CD4-positive, CD25-positive, alpha-beta regulatory T cell (primary cell): ENCODE data around the gene TLX2. TPM values are rescaled to one million over a fixed set of nuclear protein-coding genes. Genes with fewer than 3 reads are reported as not detected.

Source experiments
- ATAC-seq, 2 donors: fragments of 150-1000 bp; cut with Tn5 transposase; one replicate each; pipeline ENCODE4 v1.10.0; 2021; ENCODE audit warnings: low read depth in 2 of 2, moderate number of reproducible peaks in 2 of 2, moderate library complexity in 1 of 2
- DNase-seq, 3 donors: peaks; one replicate each; pipeline versions ENCODE4 v3.0.0 to v3.0.0-alpha.2; 2012 to 2022; ENCODE audit warnings: mixed read lengths in 1 of 3
- H3K27ac ChIP-seq: one replicate; pipeline ENCODE4 v1.7.0; 2013; ENCODE audit warnings: mild to moderate bottlenecking, low read length; ENCODE audit not compliant: insufficient read depth, poor library complexity, severe bottlenecking
- H3K27me3 ChIP-seq: one replicate; pipeline ENCODE4 v1.7.0; 2013; ENCODE audit warnings: low read length; ENCODE audit not compliant: control insufficient read depth, insufficient read depth
- H3K36me3 ChIP-seq: one replicate; pipeline ENCODE4 v1.7.0; 2013; ENCODE audit warnings: mild to moderate bottlenecking, low read length, moderate library complexity; ENCODE audit not compliant: control insufficient read depth, insufficient read depth
- H3K4me1 ChIP-seq: 2 replicates; pipeline ENCODE4 v1.7.0; 2013; ENCODE audit warnings: mild to moderate bottlenecking, low read length; ENCODE audit not compliant: insufficient read depth, control insufficient read depth, poor library complexity, severe bottlenecking
- H3K4me3 ChIP-seq: one replicate; pipeline ENCODE4 v1.7.0; 2013; ENCODE audit warnings: low read depth, mild to moderate bottlenecking, low read length, moderate library complexity
- H3K9me3 ChIP-seq, 2 experiments: 1 replicate in 1 of 2; 2 replicates in 1 of 2; pipeline ENCODE4 v1.7.0; 2013; ENCODE audit warnings: low read length in 2 of 2, mild to moderate bottlenecking in 1 of 2, moderate library complexity in 1 of 2; ENCODE audit not compliant: control insufficient read depth in 2 of 2
- H3K27ac Mint-ChIP-seq, 3 donors: one replicate each; pipeline ENCODE4 v1.8.0; 2020 to 2022; ENCODE audit warnings: mild to moderate bottlenecking in 3 of 3, mixed read lengths in 3 of 3, moderate library complexity in 2 of 3
- H3K27me3 Mint-ChIP-seq: one replicate; pipeline ENCODE4 v1.8.0; 2022; ENCODE audit warnings: mild to moderate bottlenecking, mixed read lengths
- H3K36me3 Mint-ChIP-seq: one replicate; pipeline ENCODE4 v1.8.0; 2020; ENCODE audit warnings: mixed read lengths
- H3K4me1 Mint-ChIP-seq, 4 donors: one replicate each; pipeline ENCODE4 v1.8.0; 2020 to 2022; ENCODE audit warnings: mixed read lengths in 4 of 4, mild to moderate bottlenecking in 1 of 4
- H3K4me3 Mint-ChIP-seq, 4 donors: one replicate each; pipeline ENCODE4 v1.8.0; 2020 to 2022; ENCODE audit warnings: mild to moderate bottlenecking in 4 of 4, mixed read lengths in 4 of 4, moderate library complexity in 3 of 4
- H3K9me3 Mint-ChIP-seq, 7 donors: one replicate each; pipeline ENCODE4 v1.8.0; 2020 to 2022; ENCODE audit warnings: mixed read lengths in 7 of 7, mild to moderate bottlenecking in 3 of 7, moderate library complexity in 2 of 7
- polyA plus RNA-seq, 4 donors: library from polyadenylated mRNA; unstranded; fragments of 300-500 nt; fragmentation: Illumina TruSeq; gene quantifications; one replicate each; pipeline ENCODE4 v1.2.3, GENCODE V29; 2021
- total RNA-seq: library from RNA; stranded (reverse); gene quantifications from one replicate; pipeline ENCODE4 v1.2.3, GENCODE V29; 2022

TLX2 gene
- total and polyA plus RNA-seq, 5 donors from 2014 or later, result 0.10 to 0.14 TPM; not detected in 3

DNA sequence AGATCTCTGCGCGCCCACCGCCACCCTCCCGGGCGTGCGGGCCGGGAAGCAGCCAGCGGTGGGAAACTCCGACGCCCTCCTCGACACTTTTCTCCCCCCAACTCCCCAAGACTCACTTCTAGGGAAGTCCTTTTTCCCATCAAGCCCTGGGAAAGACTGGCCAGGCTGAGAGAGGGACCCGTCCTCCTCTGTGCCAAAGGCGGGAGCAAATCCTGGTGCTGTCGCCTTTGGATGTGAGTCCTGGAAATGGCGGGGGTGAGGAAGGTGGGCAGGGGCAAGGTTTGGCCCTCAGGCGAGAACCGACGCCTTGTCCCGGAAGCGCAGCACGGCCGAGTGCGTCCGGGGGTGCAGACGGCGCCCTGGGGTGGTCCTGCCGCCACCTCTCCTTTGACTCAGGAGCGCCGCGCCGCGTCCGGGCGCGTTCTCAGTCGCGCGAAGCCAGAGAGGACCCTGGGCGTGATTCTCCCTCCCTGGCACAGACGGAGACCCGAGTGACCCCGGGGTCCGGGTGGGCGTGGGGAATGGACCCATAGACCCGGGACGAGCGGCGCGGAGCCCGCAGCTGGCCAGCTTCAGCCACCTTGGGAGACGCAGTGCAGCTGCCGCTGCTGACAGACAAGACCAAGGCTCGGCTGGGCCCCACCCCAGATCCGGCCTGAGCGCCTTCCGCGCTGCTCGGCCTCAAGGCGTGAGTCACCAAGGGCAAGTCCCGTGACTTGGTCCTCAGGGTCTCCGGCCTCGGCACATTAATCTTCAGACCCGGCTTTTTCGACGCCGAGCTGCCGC lies 11.3 kb upstream of the TLX2 start:
- Histone ChIP-seq H3K9me3 (no peaks in the 10 kb centered on the region), H3K27ac (no peak overlapping the region), H3K4me1 (peaks cover 51% of the 10 kb centered on the region), H3K36me3 (peaks cover 13% of the 10 kb centered on the region), H3K4me3 (peak overlapping the region; percentile 32), H3K27me3 (peaks cover 2% of the 10 kb centered on the region)
- Mint-ChIP-seq H3K27me3 (peaks cover 69% of the 10 kb centered on the region), H3K4me3 (peak overlapping the region; percentile 68 to 84 (median 82)), H3K36me3 (peaks cover 26% of the 10 kb centered on the region), H3K4me1 (peaks cover 5 to 85% (median 34%) of the 10 kb centered on the region in 4 donors), H3K27ac (peak overlapping the region in 1 of 3 donors; percentile 56), H3K9me3 (peaks cover 0 to 5% (median 0%) of the 10 kb centered on the region in 7 donors)
- ATAC-seq, result no peak
- peak in 1 of 3 donors; percentile 75 for DNase-seq

DNA sequence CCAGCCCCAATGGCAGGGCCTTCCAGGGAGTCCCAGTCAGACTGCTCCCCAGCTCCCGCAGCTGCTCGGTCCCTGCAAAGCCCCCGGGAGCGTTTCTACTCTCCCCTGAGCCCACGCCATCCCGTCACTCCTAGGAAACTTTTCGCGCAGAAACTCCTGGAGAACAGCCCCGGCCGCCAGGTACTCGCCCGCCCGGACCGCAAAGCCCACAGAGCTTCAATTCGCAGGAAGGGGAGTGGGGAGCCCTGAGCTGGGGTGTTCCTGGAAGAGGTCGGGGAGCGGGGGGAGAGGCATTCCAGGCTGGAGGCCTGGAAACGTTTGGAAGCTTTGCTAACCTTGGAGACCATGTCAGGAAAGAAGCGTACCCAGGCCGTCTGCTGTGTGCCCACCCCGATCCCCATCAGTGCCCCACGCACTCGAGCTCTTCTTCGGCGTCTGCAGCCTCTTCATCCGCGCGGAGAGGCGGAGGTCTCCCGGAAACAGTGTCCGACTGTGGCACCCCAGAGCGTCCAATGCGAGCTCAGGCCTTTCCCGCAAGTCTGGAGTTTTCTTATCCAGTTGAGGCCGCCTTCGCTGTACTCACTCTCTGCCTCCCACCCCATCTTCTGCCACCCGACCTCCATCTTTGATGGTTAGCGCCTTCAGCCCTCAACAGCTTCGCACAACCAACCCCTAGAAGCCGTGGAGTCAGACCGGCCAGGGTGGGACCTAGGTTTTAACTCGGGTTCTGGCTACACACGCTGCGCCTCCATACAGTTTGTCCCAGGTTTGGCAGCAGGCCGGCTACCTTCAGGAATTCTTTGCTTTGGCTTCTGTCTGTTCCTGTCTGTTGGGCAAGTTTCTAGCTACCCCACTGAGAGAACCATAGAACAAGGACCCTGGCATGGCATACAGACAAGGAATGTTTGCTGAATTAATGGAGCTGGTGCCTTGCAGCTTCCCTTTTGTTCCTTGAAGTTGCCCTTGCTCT lies 10.5 kb upstream of the TLX2 start:
- H3K27ac ChIP-seq, result no peak overlapping the region
- H3K27me3 ChIP-seq, result peaks cover 2% of the 10 kb centered on the region
- H3K36me3 ChIP-seq, result peaks cover 13% of the 10 kb centered on the region
- H3K9me3 ChIP-seq, result no peaks in the 10 kb centered on the region
- H3K9me3 Mint-ChIP-seq, result peaks cover 0 to 7% (median 0%) of the 10 kb centered on the region in 7 donors
- H3K27ac Mint-ChIP-seq, result peak overlapping the region in 1 of 3 donors; percentile 56
- DNase-seq (no peak), ATAC-seq (no peak)
- peaks cover 5 to 84% (median 28%) of the 10 kb centered on the region in 4 donors for H3K4me1 Mint-ChIP-seq
- H3K4me1 ChIP-seq, result peaks cover 50% of the 10 kb centered on the region
- H3K4me3 Mint-ChIP-seq, result peak overlapping the region; percentile 68 to 86 (median 82)
- no peak overlapping the region for H3K4me3 ChIP-seq
- peaks cover 68% of the 10 kb centered on the region for H3K27me3 Mint-ChIP-seq
- H3K36me3 Mint-ChIP-seq, result peaks cover 26% of the 10 kb centered on the region

DNA sequence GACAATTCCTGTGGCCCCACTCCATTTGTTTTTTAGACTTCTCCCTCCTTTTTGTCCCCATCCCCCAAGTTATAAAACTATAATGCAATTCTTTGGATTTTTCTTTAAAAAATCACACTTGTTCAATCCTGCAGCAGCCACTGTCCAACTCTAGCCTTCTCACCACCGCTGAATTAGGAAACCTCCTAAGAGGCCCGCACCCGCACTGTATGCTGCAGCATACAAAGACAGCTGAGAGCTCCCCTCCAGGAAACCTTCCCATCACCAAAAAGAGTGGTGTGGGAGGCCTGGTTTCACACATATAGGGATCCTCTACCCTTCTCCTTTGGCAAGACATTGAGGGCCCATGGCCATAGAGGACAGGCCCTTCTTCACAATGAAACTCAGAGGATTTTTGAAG lies 9.7 kb upstream of the TLX2 start:
- Mint-ChIP-seq H3K27ac (no peak overlapping the region), H3K4me3 (peak overlapping the region; percentile 44 to 86 (median 78)), H3K9me3 (peaks cover 0 to 7% (median 0%) of the 10 kb centered on the region in 7 donors), H3K36me3 (peaks cover 26% of the 10 kb centered on the region), H3K27me3 (peaks cover 64% of the 10 kb centered on the region), H3K4me1 (peaks cover 5 to 80% (median 25%) of the 10 kb centered on the region in 4 donors)
- Histone ChIP-seq H3K27ac (no peak overlapping the region), H3K4me1 (peaks cover 42% of the 10 kb centered on the region), H3K36me3 (peaks cover 13% of the 10 kb centered on the region), H3K9me3 (no peaks in the 10 kb centered on the region), H3K4me3 (no peak overlapping the region), H3K27me3 (peaks cover 3% of the 10 kb centered on the region)
- no peak for DNase-seq
- no peak for ATAC-seq

DNA sequence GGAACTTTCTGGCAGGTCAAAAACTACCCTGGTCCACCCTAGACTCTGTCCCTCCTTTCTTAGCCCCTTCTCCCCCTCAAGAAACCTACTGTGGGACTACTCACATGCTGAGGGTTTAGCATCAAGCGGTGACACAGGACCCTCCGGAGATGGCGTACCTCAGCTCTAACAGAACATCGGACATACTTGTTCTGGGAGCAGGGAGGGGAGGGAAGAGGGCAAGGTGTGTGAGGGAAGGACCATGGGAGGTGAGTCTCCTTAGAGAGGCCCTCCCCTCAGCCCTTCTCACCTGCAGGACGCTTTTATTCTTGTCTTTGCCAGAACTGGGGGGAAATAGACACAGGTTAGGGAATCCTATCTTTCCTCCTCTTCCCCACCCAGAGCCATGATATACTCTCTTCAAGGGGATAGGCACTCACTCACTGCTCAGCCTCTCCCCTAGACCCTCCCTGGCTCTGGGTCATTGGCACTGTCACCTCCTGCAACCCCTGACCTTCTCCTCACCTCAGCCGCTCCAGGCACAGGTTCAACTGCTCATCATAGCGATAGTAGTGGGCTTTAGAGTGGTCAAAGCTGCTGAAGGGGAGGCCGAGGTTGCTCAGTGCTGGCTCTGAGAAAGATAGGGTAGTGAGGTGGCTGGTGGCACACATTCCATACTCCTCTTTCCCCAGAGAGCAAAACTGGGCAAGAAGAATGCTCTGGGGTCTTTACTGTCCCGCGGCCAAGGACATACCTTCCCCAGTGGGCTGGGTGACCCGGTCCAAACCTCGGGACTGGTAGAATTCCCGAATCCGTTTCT lies 8.6 kb upstream of the TLX2 start:
- Histone ChIP-seq H3K4me1 (peaks cover 40% of the 10 kb centered on the region), H3K9me3 (no peaks in the 10 kb centered on the region), H3K4me3 (no peak overlapping the region), H3K27ac (no peak overlapping the region), H3K36me3 (peaks cover 13% of the 10 kb centered on the region), H3K27me3 (peaks cover 6% of the 10 kb centered on the region)
- Mint-ChIP-seq H3K36me3 (peaks cover 26% of the 10 kb centered on the region), H3K9me3 (peaks cover 0 to 9% (median 0%) of the 10 kb centered on the region in 7 donors), H3K27ac (no peak overlapping the region), H3K4me3 (peak overlapping the region in 3 of 4 donors; percentile 64 to 100 (median 83)), H3K4me1 (peaks cover 9 to 70% (median 25%) of the 10 kb centered on the region in 4 donors), H3K27me3 (peaks cover 54% of the 10 kb centered on the region)
- ATAC-seq, result no peak
- DNase-seq, result no peak

DNA sequence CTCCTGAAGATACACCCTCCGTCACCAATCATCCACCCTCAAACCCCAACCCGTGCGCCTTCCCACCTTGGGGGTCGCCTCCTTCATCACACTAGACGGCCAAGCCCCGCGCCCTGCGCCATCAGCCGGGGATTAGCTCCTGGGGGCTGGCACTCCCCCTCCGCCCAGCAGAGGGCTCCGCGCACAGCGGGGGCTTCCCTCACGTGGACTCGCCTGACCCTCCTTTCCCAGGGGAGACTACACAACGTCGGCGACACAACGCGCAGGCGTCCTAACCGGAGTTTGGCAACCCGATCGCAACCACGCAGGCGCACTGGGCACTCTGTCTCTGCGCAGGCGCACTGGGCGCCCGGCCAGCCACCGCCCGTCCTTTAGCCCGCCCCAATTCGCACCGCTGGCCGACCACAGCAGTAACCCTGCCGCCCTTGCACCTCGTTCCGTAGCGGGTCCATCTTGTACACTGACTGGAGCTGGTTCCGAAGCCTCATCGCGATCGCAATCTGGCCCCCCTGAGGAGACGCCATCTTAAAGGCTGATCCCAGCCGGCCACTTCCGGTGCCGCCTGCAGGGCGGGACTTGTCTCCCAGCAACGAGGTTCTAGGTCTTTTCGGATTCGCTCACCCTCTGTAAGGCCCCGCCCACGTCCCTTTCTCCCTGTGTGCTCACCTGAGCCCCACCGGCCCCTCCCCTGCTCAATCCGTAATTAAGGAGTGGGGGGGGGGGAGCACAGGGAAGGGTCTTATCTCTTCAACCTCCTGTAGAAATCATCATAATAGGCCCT lies 6.9 kb upstream of the TLX2 start, which contains the start of gene PCGF1:
Gene PCGF1 (minus strand): TSS at position 551 of the 781 bp plus-strand sequence. CDS start 27 bp downstream, at position 524.
- ATAC-seq (peak; percentile 93 to 94), DNase-seq (peak; percentile 97 to 99 (median 98))
- Mint-ChIP-seq H3K4me3 (peak within 1 kb of the TSS; percentile 98 to 100 (median 100)), H3K36me3 (peaks cover 26% of the 10 kb centered on the region), H3K4me1 (peaks cover 10 to 60% (median 22%) of the 10 kb centered on the region in 4 donors), H3K27ac (peak within 1 kb of the TSS; percentile 98 to 100 (median 100)), H3K9me3 (peaks cover 0 to 7% (median 0%) of the 10 kb centered on the region in 7 donors), H3K27me3 (peaks cover 48% of the 10 kb centered on the region)
- peaks cover 38% of the 10 kb centered on the region for H3K4me1 ChIP-seq
- no peaks in the 10 kb centered on the region for H3K9me3 ChIP-seq
- H3K27ac ChIP-seq, result peak within 1 kb of the TSS; percentile 96
- H3K36me3 ChIP-seq, result peaks cover 13% of the 10 kb centered on the region
- peak within 1 kb of the TSS; percentile 85 for H3K4me3 ChIP-seq
- H3K27me3 ChIP-seq, result peaks cover 4% of the 10 kb centered on the region

DNA sequence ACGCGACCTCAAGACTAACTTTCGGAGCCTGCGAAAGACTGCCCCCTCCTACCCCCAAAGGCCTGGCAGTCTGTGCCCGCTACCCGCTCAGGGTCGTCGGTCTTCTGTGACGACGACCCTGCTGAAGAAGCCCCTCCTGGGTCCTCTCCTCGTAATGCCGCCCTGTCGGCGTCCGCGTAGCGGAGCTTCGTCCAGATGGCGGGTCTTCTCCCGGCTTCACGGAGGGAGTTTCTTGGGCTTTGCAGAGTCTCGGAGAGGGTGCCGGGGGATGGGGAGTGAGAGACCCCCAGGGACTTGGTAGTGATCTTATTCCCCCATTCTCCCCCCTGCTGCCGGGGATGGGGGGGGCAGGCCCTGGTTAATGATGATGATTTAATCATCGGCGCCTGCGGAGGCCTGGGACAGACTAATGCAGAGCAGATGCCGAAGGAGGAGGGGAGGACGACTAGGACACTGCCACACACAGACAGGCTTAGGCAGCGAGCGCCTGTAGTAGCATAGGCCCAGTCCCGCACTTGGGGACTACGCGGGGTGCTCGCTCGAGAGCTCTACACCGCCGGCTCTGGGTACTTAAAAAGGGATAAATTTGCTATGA lies 6.2 kb upstream of the TLX2 start:
- Mint-ChIP-seq H3K36me3 (peaks cover 26% of the 10 kb centered on the region), H3K4me1 (peaks cover 10 to 57% (median 22%) of the 10 kb centered on the region in 4 donors), H3K4me3 (peak overlapping the region; percentile 98 to 100 (median 100)), H3K27me3 (peaks cover 50% of the 10 kb centered on the region), H3K27ac (peak overlapping the region; percentile 98 to 100 (median 100)), H3K9me3 (peaks cover 0 to 7% (median 0%) of the 10 kb centered on the region in 7 donors)
- Histone ChIP-seq H3K36me3 (peaks cover 13% of the 10 kb centered on the region), H3K4me1 (peaks cover 31% of the 10 kb centered on the region), H3K9me3 (no peaks in the 10 kb centered on the region), H3K4me3 (peak overlapping the region; percentile 85), H3K27me3 (peaks cover 9% of the 10 kb centered on the region), H3K27ac (peak overlapping the region; percentile 96)
- no peak for ATAC-seq
- DNase-seq, result no peak
